ENCODE results near the gene PRKCZ. TPM values are rescaled to one million over a fixed set of nuclear protein-coding genes. Genes with fewer than 3 reads are reported as not detected.

Gene PRKCZ
- total and polyA plus RNA-seq, 2 donors (not counting 1 experiment from before 2014, with no cell fraction given), result 1.6 to 2.0 TPM

- Histone ChIP-seq H3K9ac (ENCODE audit: insufficient read depth, low read length) (no peak overlapping the region), H3K36me3 (ENCODE audit: control insufficient read depth, insufficient read depth, low read length) (no peaks in the 10 kb centered on the region), H3K79me2 (ENCODE audit: control insufficient read depth, insufficient read depth, low read length) (no peaks in the 10 kb centered on the region), H3K27me3 (ENCODE audit: control insufficient read depth, insufficient read depth, low read length) (peaks cover 3% of the 10 kb centered on the region), H3K4me1 (ENCODE audit: control insufficient read depth, extremely low read depth, insufficient read depth, low read length) (no peaks in the 10 kb centered on the region), H3K4me2 (ENCODE audit: extremely low read depth, insufficient read depth, low read length) (no peak overlapping the region), H3K4me3 (replicated peaks in 1 of 4; ENCODE audit: control extremely low read depth in 1 of 4, insufficient read depth in 1 of 4, low read depth in 3 of 4, low read length in 4 of 4) (no peak overlapping the region), H3K27ac (ENCODE audit: insufficient read depth, low read length) (no peak overlapping the region), H3K9me3 (ENCODE audit: control insufficient read depth, insufficient read depth, low read depth, low read length) (no peaks in the 10 kb centered on the region), H4K20me1 (ENCODE audit: control insufficient read depth, extremely low read depth, insufficient read depth, low read length) (no peaks in the 10 kb centered on the region), H2AFZ (ENCODE audit: low read length) (no peak overlapping the region)
- TF ChIP-seq CTCF (conservative IDR thresholded peaks at IDR 0.05 in 1 of 2, IDR thresholded peaks at IDR 0.05 in 1 of 2; ENCODE audit: low read depth in 1 of 2, low read length in 2 of 2) (no peak), EZH2 (IDR thresholded peaks at IDR 0.05; ENCODE audit: low read length, missing control alignments) (no peak)
- DNase-seq (ENCODE audit: low read depth in 2 of 2), result no peak
Observed at GRCh38 chr1:2100780-2101108, 50.5 kb downstream of the PRKCZ start.

- Histone ChIP-seq H3K79me2 (ENCODE audit: control insufficient read depth, insufficient read depth, low read length) (no peaks in the 10 kb centered on the region), H3K9me3 (ENCODE audit: control insufficient read depth, insufficient read depth, low read depth, low read length) (no peaks in the 10 kb centered on the region), H3K36me3 (ENCODE audit: control insufficient read depth, insufficient read depth, low read length) (no peaks in the 10 kb centered on the region)
Observed at GRCh38 chr1:2101531-2101930, 51.3 kb downstream of the PRKCZ start.

GRCh38 chr1:2101946-2102345 is 51.7 kb downstream of the PRKCZ start:
- no peak overlapping the region for H3K27ac ChIP-seq (ENCODE audit: insufficient read depth, low read length)
- H3K79me2 ChIP-seq (ENCODE audit: control insufficient read depth, insufficient read depth, low read length), result no peaks in the 10 kb centered on the region
- DNase-seq (ENCODE audit: low read depth in 2 of 2), result no peak
- H3K4me2 ChIP-seq (ENCODE audit: extremely low read depth, insufficient read depth, low read length), result no peak overlapping the region
- no peaks in the 10 kb centered on the region for H4K20me1 ChIP-seq (ENCODE audit: control insufficient read depth, extremely low read depth, insufficient read depth, low read length)
- no peaks in the 10 kb centered on the region for H3K36me3 ChIP-seq (ENCODE audit: control insufficient read depth, insufficient read depth, low read length)
- no peak overlapping the region for H3K9ac ChIP-seq (ENCODE audit: insufficient read depth, low read length)
- no peaks in the 10 kb centered on the region for H3K4me1 ChIP-seq (ENCODE audit: control insufficient read depth, extremely low read depth, insufficient read depth, low read length)
- H3K4me3 ChIP-seq (replicated peaks in 1 of 4; ENCODE audit: control extremely low read depth in 1 of 4, insufficient read depth in 1 of 4, low read depth in 3 of 4, low read length in 4 of 4), result no peak overlapping the region
- TF ChIP-seq CTCF (conservative IDR thresholded peaks at IDR 0.05 in 1 of 2, IDR thresholded peaks at IDR 0.05 in 1 of 2; ENCODE audit: low read depth in 1 of 2, low read length in 2 of 2), result no peak
- no peak for TF ChIP-seq EZH2 (IDR thresholded peaks at IDR 0.05; ENCODE audit: low read length, missing control alignments)
- no peaks in the 10 kb centered on the region for H3K9me3 ChIP-seq (ENCODE audit: control insufficient read depth, insufficient read depth, low read depth, low read length)
- no peak overlapping the region for H2AFZ ChIP-seq (ENCODE audit: low read length)
- H3K27me3 ChIP-seq (ENCODE audit: control insufficient read depth, insufficient read depth, low read length), result peaks cover 3% of the 10 kb centered on the region

More at GRCh38 chr1:2101531-2101930, 51.3 kb downstream of the PRKCZ start:
- no peak for DNase-seq (ENCODE audit: low read depth in 2 of 2)
- Histone ChIP-seq H3K27ac (ENCODE audit: insufficient read depth, low read length) (no peak overlapping the region), H3K9ac (ENCODE audit: insufficient read depth, low read length) (no peak overlapping the region), H3K4me2 (ENCODE audit: extremely low read depth, insufficient read depth, low read length) (no peak overlapping the region), H3K4me1 (ENCODE audit: control insufficient read depth, extremely low read depth, insufficient read depth, low read length) (no peaks in the 10 kb centered on the region), H3K4me3 (replicated peaks in 1 of 4; ENCODE audit: control extremely low read depth in 1 of 4, insufficient read depth in 1 of 4, low read depth in 3 of 4, low read length in 4 of 4) (no peak overlapping the region), H2AFZ (ENCODE audit: low read length) (no peak overlapping the region), H3K27me3 (ENCODE audit: control insufficient read depth, insufficient read depth, low read length) (peaks cover 3% of the 10 kb centered on the region), H4K20me1 (ENCODE audit: control insufficient read depth, extremely low read depth, insufficient read depth, low read length) (no peaks in the 10 kb centered on the region)
- TF ChIP-seq CTCF (conservative IDR thresholded peaks at IDR 0.05 in 1 of 2, IDR thresholded peaks at IDR 0.05 in 1 of 2; ENCODE audit: low read depth in 1 of 2, low read length in 2 of 2) (no peak), EZH2 (IDR thresholded peaks at IDR 0.05; ENCODE audit: low read length, missing control alignments) (no peak)
